Measurements from ENCODE around the gene FKBP2.

Gene FKBP2

DNA sequence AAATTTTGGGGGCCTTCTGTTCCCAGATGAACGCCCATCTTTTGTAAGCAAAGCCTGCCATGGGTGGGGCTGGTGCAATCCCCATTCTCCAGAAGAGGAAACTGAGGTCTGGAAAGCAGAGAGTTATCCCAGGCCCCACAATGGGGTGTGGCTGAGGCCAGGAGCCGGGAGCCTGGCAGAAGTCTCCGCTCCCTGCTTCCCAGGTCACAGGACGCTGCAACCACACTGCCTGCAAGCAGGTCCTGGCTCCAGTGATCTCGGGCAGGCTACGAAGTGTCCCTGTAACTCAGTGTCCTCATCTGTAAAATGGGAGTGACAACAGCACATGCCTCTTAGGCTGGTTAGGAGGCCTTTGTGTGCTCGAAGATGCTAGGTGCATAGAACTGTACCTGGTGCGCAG, 12.1 kb downstream of the FKBP2 start:
- peaks cover 5% of the 10 kb centered on the region; the same call in 1 of the 2 replicates for H3K79me2 ChIP-seq (ENCODE audit: insufficient read depth, low read length)
- no peak overlapping the region for H2AFZ ChIP-seq (ENCODE audit: low read length)
- no peak overlapping the region for H3K4me3 ChIP-seq (ENCODE audit: low read length, poor library complexity, severe bottlenecking)
- peaks cover 26% of the 10 kb centered on the region for H3K4me1 ChIP-seq (ENCODE audit: insufficient read depth, low read length, poor library complexity, severe bottlenecking)
- no peaks in the 10 kb centered on the region for H4K20me1 ChIP-seq (ENCODE audit: insufficient read depth, low read length, poor library complexity, severe bottlenecking)
- no peaks in the 10 kb centered on the region for H3K9me3 ChIP-seq (ENCODE audit: insufficient read depth, low read depth, low read length)
- no peaks in the 10 kb centered on the region for H3K9me2 ChIP-seq (replicated peaks; ENCODE audit: low read depth, low read length)
- H3K4me2 ChIP-seq (ENCODE audit: low read depth, low read length, poor library complexity, severe bottlenecking): peak overlapping the region; percentile 82
- H3F3A ChIP-seq (ENCODE audit: low read depth): no peaks in the 10 kb centered on the region
- no peaks in the 10 kb centered on the region for H3K36me3 ChIP-seq (ENCODE audit: insufficient read depth, low read length)
- H3K9ac ChIP-seq (ENCODE audit: low read depth, low read length, poor library complexity, severe bottlenecking): no peak overlapping the region
- no peaks in the 10 kb centered on the region for H3K27me3 ChIP-seq (ENCODE audit: insufficient read depth, low read length, poor library complexity, severe bottlenecking)
- TF ChIP-seq EZH2phosphoT487 (IDR thresholded peaks at IDR 0.05; ENCODE audit: borderline replicate concordance): no peak
- TF ChIP-seq, protein P1, sequence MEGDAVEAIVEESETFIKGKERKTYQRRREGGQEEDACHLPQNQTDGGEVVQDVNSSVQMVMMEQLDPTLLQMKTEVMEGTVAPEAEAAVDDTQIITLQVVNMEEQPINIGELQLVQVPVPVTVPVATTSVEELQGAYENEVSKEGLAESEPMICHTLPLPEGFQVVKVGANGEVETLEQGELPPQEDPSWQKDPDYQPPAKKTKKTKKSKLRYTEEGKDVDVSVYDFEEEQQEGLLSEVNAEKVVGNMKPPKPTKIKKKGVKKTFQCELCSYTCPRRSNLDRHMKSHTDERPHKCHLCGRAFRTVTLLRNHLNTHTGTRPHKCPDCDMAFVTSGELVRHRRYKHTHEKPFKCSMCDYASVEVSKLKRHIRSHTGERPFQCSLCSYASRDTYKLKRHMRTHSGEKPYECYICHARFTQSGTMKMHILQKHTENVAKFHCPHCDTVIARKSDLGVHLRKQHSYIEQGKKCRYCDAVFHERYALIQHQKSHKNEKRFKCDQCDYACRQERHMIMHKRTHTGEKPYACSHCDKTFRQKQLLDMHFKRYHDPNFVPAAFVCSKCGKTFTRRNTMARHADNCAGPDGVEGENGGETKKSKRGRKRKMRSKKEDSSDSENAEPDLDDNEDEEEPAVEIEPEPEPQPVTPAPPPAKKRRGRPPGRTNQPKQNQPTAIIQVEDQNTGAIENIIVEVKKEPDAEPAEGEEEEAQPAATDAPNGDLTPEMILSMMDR (conservative IDR thresholded peaks at IDR 0.05; ENCODE audit: low read length): no peak

DNA sequence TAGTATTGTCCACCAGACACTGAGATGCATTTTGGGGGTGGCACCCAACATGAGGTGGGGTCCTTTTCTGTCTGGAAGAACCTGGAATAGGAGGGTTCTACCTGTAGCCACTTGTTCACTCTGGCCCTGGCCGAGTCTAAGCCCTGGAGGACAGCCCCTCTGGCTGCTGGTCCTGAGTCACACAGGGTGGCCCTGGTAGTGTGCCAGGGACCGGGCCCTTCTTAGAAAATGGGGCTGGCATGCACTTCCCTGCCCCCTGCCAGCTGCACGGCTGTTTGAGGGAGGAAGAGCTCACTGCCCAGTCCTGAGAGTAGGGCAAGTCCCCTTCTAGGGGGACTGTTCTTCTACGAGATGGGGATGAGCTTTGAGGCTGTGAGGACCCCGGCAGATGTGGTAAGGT, 12.6 kb downstream of the FKBP2 start:
- H3K79me2 ChIP-seq (ENCODE audit: insufficient read depth, low read length): peaks cover 5% of the 10 kb centered on the region; the same call in 1 of the 2 replicates
- H4K20me1 ChIP-seq (ENCODE audit: insufficient read depth, low read length, poor library complexity, severe bottlenecking): no peaks in the 10 kb centered on the region
- no peak for TF ChIP-seq EZH2phosphoT487 (IDR thresholded peaks at IDR 0.05; ENCODE audit: borderline replicate concordance)
- TF ChIP-seq, protein P1 (conservative IDR thresholded peaks at IDR 0.05; ENCODE audit: low read length): no peak
- H2AFZ ChIP-seq (ENCODE audit: low read length): no peak overlapping the region
- peak overlapping the region; percentile 13 for H3K4me2 ChIP-seq (ENCODE audit: low read depth, low read length, poor library complexity, severe bottlenecking)
- H3K4me1 ChIP-seq (ENCODE audit: insufficient read depth, low read length, poor library complexity, severe bottlenecking): peaks cover 26% of the 10 kb centered on the region
- no peaks in the 10 kb centered on the region for H3K36me3 ChIP-seq (ENCODE audit: insufficient read depth, low read length)
- no peak overlapping the region for H3K4me3 ChIP-seq (ENCODE audit: low read length, poor library complexity, severe bottlenecking)
- H3K9me3 ChIP-seq (ENCODE audit: insufficient read depth, low read depth, low read length): no peaks in the 10 kb centered on the region
- H3K9ac ChIP-seq (ENCODE audit: low read depth, low read length, poor library complexity, severe bottlenecking): no peak overlapping the region
- no peaks in the 10 kb centered on the region for H3K9me2 ChIP-seq (replicated peaks; ENCODE audit: low read depth, low read length)
- H3F3A ChIP-seq (ENCODE audit: low read depth): no peaks in the 10 kb centered on the region
- no peaks in the 10 kb centered on the region for H3K27me3 ChIP-seq (ENCODE audit: insufficient read depth, low read length, poor library complexity, severe bottlenecking)

DNA sequence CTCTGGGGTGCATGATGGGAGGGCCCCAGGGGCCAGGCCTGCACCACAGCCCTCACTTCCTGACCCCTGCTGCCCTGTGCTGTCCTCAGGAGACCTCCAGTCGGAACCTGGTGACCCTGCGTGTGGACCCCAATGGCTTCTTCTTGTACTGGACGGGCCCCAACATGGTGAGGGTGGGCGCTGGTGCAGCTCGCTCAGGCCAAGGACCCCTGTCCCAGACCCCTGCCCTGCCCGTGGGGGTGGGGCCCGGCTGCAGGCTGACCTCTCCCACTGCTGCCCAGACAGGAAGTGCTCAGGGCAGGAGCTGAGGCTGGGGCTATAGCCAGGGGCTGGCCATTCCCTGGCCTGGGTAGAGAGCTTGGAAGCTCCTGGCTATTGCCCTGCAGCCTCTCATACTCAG, 13.4 kb downstream of the FKBP2 start:
- no peak overlapping the region for H3K4me2 ChIP-seq (ENCODE audit: low read depth, low read length, poor library complexity, severe bottlenecking)
- H3K4me3 ChIP-seq (ENCODE audit: low read length, poor library complexity, severe bottlenecking): no peak overlapping the region
- no peak overlapping the region for H3K9ac ChIP-seq (ENCODE audit: low read depth, low read length, poor library complexity, severe bottlenecking)
- TF ChIP-seq, protein P1 (conservative IDR thresholded peaks at IDR 0.05; ENCODE audit: low read length): no peak
- no peak for TF ChIP-seq EZH2phosphoT487 (IDR thresholded peaks at IDR 0.05; ENCODE audit: borderline replicate concordance)
- peaks cover 22% of the 10 kb centered on the region for H3K4me1 ChIP-seq (ENCODE audit: insufficient read depth, low read length, poor library complexity, severe bottlenecking)
- H3K79me2 ChIP-seq (ENCODE audit: insufficient read depth, low read length): peaks cover 5% of the 10 kb centered on the region; the same call in 1 of the 2 replicates
- no peaks in the 10 kb centered on the region for H3K9me2 ChIP-seq (replicated peaks; ENCODE audit: low read depth, low read length)
- H3F3A ChIP-seq (ENCODE audit: low read depth): no peaks in the 10 kb centered on the region
- H2AFZ ChIP-seq (ENCODE audit: low read length): no peak overlapping the region
- H4K20me1 ChIP-seq (ENCODE audit: insufficient read depth, low read length, poor library complexity, severe bottlenecking): no peaks in the 10 kb centered on the region
- no peaks in the 10 kb centered on the region for H3K36me3 ChIP-seq (ENCODE audit: insufficient read depth, low read length)
- no peaks in the 10 kb centered on the region for H3K9me3 ChIP-seq (ENCODE audit: insufficient read depth, low read depth, low read length)
- H3K27me3 ChIP-seq (ENCODE audit: insufficient read depth, low read length, poor library complexity, severe bottlenecking): no peaks in the 10 kb centered on the region
